ENCODE measurements around the gene FN1.

The FN1 gene

GRCh38 chr2:215435280-215435869, 493 bp downstream of the FN1 start:
- H3K4me2 ChIP-seq (ENCODE audit: low read depth, low read length, poor library complexity, severe bottlenecking) = no peak overlapping the region
- H3K9me2 ChIP-seq (replicated peaks; ENCODE audit: low read depth, low read length) = no peaks in the 10 kb centered on the region
- TF ChIP-seq EZH2phosphoT487 (IDR thresholded peaks at IDR 0.05; ENCODE audit: borderline replicate concordance) = no peak
- TF ChIP-seq, protein P1, sequence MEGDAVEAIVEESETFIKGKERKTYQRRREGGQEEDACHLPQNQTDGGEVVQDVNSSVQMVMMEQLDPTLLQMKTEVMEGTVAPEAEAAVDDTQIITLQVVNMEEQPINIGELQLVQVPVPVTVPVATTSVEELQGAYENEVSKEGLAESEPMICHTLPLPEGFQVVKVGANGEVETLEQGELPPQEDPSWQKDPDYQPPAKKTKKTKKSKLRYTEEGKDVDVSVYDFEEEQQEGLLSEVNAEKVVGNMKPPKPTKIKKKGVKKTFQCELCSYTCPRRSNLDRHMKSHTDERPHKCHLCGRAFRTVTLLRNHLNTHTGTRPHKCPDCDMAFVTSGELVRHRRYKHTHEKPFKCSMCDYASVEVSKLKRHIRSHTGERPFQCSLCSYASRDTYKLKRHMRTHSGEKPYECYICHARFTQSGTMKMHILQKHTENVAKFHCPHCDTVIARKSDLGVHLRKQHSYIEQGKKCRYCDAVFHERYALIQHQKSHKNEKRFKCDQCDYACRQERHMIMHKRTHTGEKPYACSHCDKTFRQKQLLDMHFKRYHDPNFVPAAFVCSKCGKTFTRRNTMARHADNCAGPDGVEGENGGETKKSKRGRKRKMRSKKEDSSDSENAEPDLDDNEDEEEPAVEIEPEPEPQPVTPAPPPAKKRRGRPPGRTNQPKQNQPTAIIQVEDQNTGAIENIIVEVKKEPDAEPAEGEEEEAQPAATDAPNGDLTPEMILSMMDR (conservative IDR thresholded peaks at IDR 0.05; ENCODE audit: low read length) = no peak
- H3F3A ChIP-seq (ENCODE audit: low read depth) = no peaks in the 10 kb centered on the region
- H2AFZ ChIP-seq (ENCODE audit: low read length) = no peak overlapping the region
- no peaks in the 10 kb centered on the region for H3K36me3 ChIP-seq (ENCODE audit: insufficient read depth, low read length)
- H3K4me3 ChIP-seq (ENCODE audit: low read length, poor library complexity, severe bottlenecking) = no peak overlapping the region
- H3K9me3 ChIP-seq (ENCODE audit: insufficient read depth, low read depth, low read length) = no peaks in the 10 kb centered on the region
- no peaks in the 10 kb centered on the region for H3K4me1 ChIP-seq (ENCODE audit: insufficient read depth, low read length, poor library complexity, severe bottlenecking)
- no peak overlapping the region for H3K9ac ChIP-seq (ENCODE audit: low read depth, low read length, poor library complexity, severe bottlenecking)
- H4K20me1 ChIP-seq (ENCODE audit: insufficient read depth, low read length, poor library complexity, severe bottlenecking) = no peaks in the 10 kb centered on the region
- H3K27me3 ChIP-seq (ENCODE audit: insufficient read depth, low read length, poor library complexity, severe bottlenecking) = peaks cover 7% of the 10 kb centered on the region
- no peaks in the 10 kb centered on the region for H3K79me2 ChIP-seq (ENCODE audit: insufficient read depth, low read length)

GRCh38 chr2:215434447-215435279, 1.2 kb downstream of the FN1 start:
- no peaks in the 10 kb centered on the region for H3K9me2 ChIP-seq (replicated peaks; ENCODE audit: low read depth, low read length)
- H3K4me3 ChIP-seq (ENCODE audit: low read length, poor library complexity, severe bottlenecking) = no peak overlapping the region
- H3K4me1 ChIP-seq (ENCODE audit: insufficient read depth, low read length, poor library complexity, severe bottlenecking) = no peaks in the 10 kb centered on the region
- H3K9me3 ChIP-seq (ENCODE audit: insufficient read depth, low read depth, low read length) = no peaks in the 10 kb centered on the region
- H4K20me1 ChIP-seq (ENCODE audit: insufficient read depth, low read length, poor library complexity, severe bottlenecking) = no peaks in the 10 kb centered on the region
- H2AFZ ChIP-seq (ENCODE audit: low read length) = no peak overlapping the region
- no peaks in the 10 kb centered on the region for H3F3A ChIP-seq (ENCODE audit: low read depth)
- TF ChIP-seq EZH2phosphoT487 (IDR thresholded peaks at IDR 0.05; ENCODE audit: borderline replicate concordance) = no peak
- TF ChIP-seq, protein P1 (conservative IDR thresholded peaks at IDR 0.05; ENCODE audit: low read length) = no peak
- no peak overlapping the region for H3K4me2 ChIP-seq (ENCODE audit: low read depth, low read length, poor library complexity, severe bottlenecking)
- peaks cover 7% of the 10 kb centered on the region for H3K27me3 ChIP-seq (ENCODE audit: insufficient read depth, low read length, poor library complexity, severe bottlenecking)
- no peak overlapping the region for H3K9ac ChIP-seq (ENCODE audit: low read depth, low read length, poor library complexity, severe bottlenecking)
- no peaks in the 10 kb centered on the region for H3K36me3 ChIP-seq (ENCODE audit: insufficient read depth, low read length)
- H3K79me2 ChIP-seq (ENCODE audit: insufficient read depth, low read length) = no peaks in the 10 kb centered on the region

DNA sequence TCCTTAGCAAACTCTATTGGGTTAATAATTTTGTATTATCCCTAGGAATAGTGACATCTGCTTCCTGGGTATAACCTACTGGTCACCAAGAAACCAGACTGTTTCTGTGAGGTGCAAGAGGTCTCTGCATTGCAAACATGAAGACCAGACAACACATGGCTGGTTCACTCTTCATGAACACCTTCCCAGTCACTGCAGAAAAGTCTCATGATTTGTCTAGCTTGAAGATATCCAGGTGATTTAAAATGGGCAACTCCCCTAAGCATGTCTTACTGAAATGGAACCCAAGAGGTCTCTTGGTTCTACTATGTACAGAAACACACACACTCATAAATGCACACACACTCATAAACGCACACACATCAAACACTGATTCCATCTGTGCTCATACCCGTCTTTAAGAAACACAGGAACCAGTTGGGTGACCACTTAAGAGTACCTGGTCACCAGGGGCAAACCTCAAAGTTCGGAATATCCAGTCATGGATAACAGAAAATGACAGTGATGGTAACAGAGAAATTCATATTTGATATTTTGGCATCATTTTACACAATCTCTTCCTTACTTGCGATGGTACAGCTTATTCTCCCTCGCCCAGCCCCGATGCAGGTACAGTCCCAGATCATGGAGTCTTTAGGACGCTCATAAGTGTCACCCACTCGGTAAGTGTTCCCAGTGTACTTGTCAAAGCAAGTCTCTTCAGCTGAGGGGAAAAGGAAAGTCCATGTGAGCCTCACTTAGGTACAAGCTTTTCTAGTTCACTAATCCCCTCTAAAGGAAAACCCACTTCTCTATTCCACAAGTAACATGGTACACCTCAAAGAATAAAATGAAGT, 2.9 kb downstream of the FN1 start:
- no peaks in the 10 kb centered on the region for H3K79me2 ChIP-seq (ENCODE audit: insufficient read depth, low read length)
- H3K27me3 ChIP-seq (ENCODE audit: insufficient read depth, low read length, poor library complexity, severe bottlenecking) = peaks cover 7% of the 10 kb centered on the region
- no peak overlapping the region for H3K4me2 ChIP-seq (ENCODE audit: low read depth, low read length, poor library complexity, severe bottlenecking)
- H3K9ac ChIP-seq (ENCODE audit: low read depth, low read length, poor library complexity, severe bottlenecking) = no peak overlapping the region
- no peaks in the 10 kb centered on the region for H4K20me1 ChIP-seq (ENCODE audit: insufficient read depth, low read length, poor library complexity, severe bottlenecking)
- no peaks in the 10 kb centered on the region for H3F3A ChIP-seq (ENCODE audit: low read depth)
- H3K4me1 ChIP-seq (ENCODE audit: insufficient read depth, low read length, poor library complexity, severe bottlenecking) = no peaks in the 10 kb centered on the region
- TF ChIP-seq, protein P1 (conservative IDR thresholded peaks at IDR 0.05; ENCODE audit: low read length) = no peak
- no peaks in the 10 kb centered on the region for H3K9me2 ChIP-seq (replicated peaks; ENCODE audit: low read depth, low read length)
- H3K9me3 ChIP-seq (ENCODE audit: insufficient read depth, low read depth, low read length) = no peaks in the 10 kb centered on the region
- no peak overlapping the region for H2AFZ ChIP-seq (ENCODE audit: low read length)
- no peaks in the 10 kb centered on the region for H3K36me3 ChIP-seq (ENCODE audit: insufficient read depth, low read length)
- H3K4me3 ChIP-seq (ENCODE audit: low read length, poor library complexity, severe bottlenecking) = no peak overlapping the region
